Endothelial cell of umbilical vein (primary cell): Measurements from ENCODE around the gene KANSL1L. TPM values are rescaled to one million over a fixed set of nuclear protein-coding genes. Genes with fewer than 3 reads are reported as not detected.

Experiments
- BruUV-seq: library from RNA; stranded (reverse); fragments of 400-500 nt; replicated peaks from 2 replicates; lab custom pipeline; 2021; lab: Mats Ljungman, UMichigan
- CTCF ChIA-PET: fragments of 300-600, 350-600 bp; sonication (Branson Sonifier 250); formaldehyde crosslinking; loops from one replicate; lab custom pipeline; 2021; ENCODE audit warnings: antibody characterized with exemption, inconsistent platforms; lab: Charles Lee
- POLR2A ChIA-PET: fragments of 300-600, 350-600 bp; sonication (Branson Sonifier 250); formaldehyde crosslinking; loops from one replicate; lab custom pipeline; 2021; ENCODE audit warnings: antibody characterized with exemption, inconsistent platforms; lab: Charles Lee
- DNase-seq: peaks from one replicate; pipeline ENCODE4 v3.0.0-alpha.2; 2011; ENCODE audit warnings: low read depth, low spot score
- FAIRE-seq: peaks from 2 replicates; lab custom pipeline; 2011; peaks lifted over from hg19 to GRCh38; lab: Jason Lieb, UNC
- H2AFZ ChIP-seq: 2 replicates; pipeline ENCODE4 v1.6.0; 2012; ENCODE audit warnings: low read depth, low read length, control low read depth, inconsistent platforms
- H3K27ac ChIP-seq: 2 replicates; pipeline ENCODE4 v1.5.1; 2011; ENCODE audit warnings: low read depth, mild to moderate bottlenecking, control low read depth, low read length, moderate library complexity; ENCODE audit not compliant: insufficient read depth
- H3K27me3 ChIP-seq, 2 experiments: 2 replicates each; pipeline versions ENCODE4 v1.6.0 to v1.6.1; 2011; ENCODE audit warnings: low read length in 2 of 2, mixed read lengths in 1 of 2; ENCODE audit not compliant: control insufficient read depth in 2 of 2, insufficient read depth in 2 of 2
- H3K36me3 ChIP-seq, 2 experiments: 2 replicates in 1 of 2; 3 replicates in 1 of 2; pipeline ENCODE4 v1.5.1; 2011; ENCODE audit warnings: low read length in 2 of 2, mild to moderate bottlenecking in 1 of 2, moderate library complexity in 1 of 2; ENCODE audit not compliant: control insufficient read depth in 2 of 2, insufficient read depth in 2 of 2; ENCODE audit errors: extremely low read depth in 1 of 2
- H3K4me1 ChIP-seq: 3 replicates; pipeline ENCODE4 v1.5.1; 2011; ENCODE audit warnings: mild to moderate bottlenecking, low read length; ENCODE audit not compliant: control insufficient read depth, insufficient read depth; ENCODE audit errors: extremely low read depth
- H3K4me2 ChIP-seq: 2 replicates; pipeline ENCODE4 v1.6.1; 2011; ENCODE audit warnings: low read length, control low read depth, mixed read lengths; ENCODE audit not compliant: insufficient read depth
- H3K4me3 ChIP-seq, 3 experiments: fragments of 200-600 bp in 1 of 3; sonication (generic), shearing (Covaris generic) in 1 of 3; replicated peaks in 1 of 3; 2 replicates each; pipeline ENCODE4 v1.5.1; 2011 to 2016; ENCODE audit warnings: control low read depth in 3 of 3, low read length in 3 of 3, mild to moderate bottlenecking in 2 of 3, inconsistent platforms in 1 of 3, low read depth in 1 of 3, moderate library complexity in 1 of 3; ENCODE audit not compliant: insufficient read depth in 1 of 3
- H3K79me2 ChIP-seq: 2 replicates; pipeline ENCODE4 v1.6.0; 2012; ENCODE audit warnings: low read length, inconsistent platforms; ENCODE audit not compliant: control insufficient read depth, insufficient read depth
- H3K9ac ChIP-seq: replicated peaks from 2 replicates; pipeline ENCODE3; 2011; ENCODE audit warnings: low read length, control low read depth; ENCODE audit not compliant: insufficient read depth; ENCODE audit errors: extremely low read depth
- H3K9me1 ChIP-seq: replicated peaks from 3 replicates; pipeline ENCODE4 v1.6.0; 2011; ENCODE audit warnings: mild to moderate bottlenecking, low read length; ENCODE audit not compliant: control insufficient read depth, insufficient read depth; ENCODE audit errors: extremely low read depth
- H3K9me3 ChIP-seq: replicated peaks from 2 replicates; pipeline ENCODE4 v1.5.1; 2012; ENCODE audit warnings: low read length, inconsistent platforms; ENCODE audit not compliant: control insufficient read depth, insufficient read depth
- H4K20me1 ChIP-seq: replicated peaks from 2 replicates; pipeline ENCODE3; 2011; ENCODE audit warnings: mild to moderate bottlenecking, low read length; ENCODE audit not compliant: control insufficient read depth, insufficient read depth; ENCODE audit errors: extremely low read depth
- EZH2 ChIP-seq: IDR thresholded peaks from 2 replicates; pipeline ENCODE4 v1.6.1; 2012; ENCODE audit warnings: borderline replicate concordance, low read depth, mild to moderate bottlenecking, moderate library complexity, low read length, inconsistent platforms; ENCODE audit not compliant: severe bottlenecking
- GATA2 ChIP-seq: IDR thresholded peaks from 2 replicates; pipeline ENCODE4 v1.7.0; 2011; ENCODE audit warnings: low read depth, mild to moderate bottlenecking, moderate library complexity, mixed read lengths, low read length; ENCODE audit not compliant: insufficient read length, insufficient read depth
- MAX ChIP-seq: IDR thresholded peaks from 2 replicates; pipeline ENCODE4 v1.6.1; 2011; ENCODE audit not compliant: insufficient read depth, insufficient read length
- POLR2A ChIP-seq: IDR thresholded peaks from 2 replicates; pipeline ENCODE4 v1.6.1; 2012; ENCODE audit warnings: low read depth, mild to moderate bottlenecking, control low read depth, low read length
- dilution Hi-C: fragments of 300-500 bp; cut with MboI; formaldehyde crosslinking; loops from one replicate; pipeline ENCODE4 v1.15.0; 2019; ENCODE audit warnings: low sequenced_read_pairs; ENCODE audit not compliant: extremely low pct_ligation_motif_present
- intact Hi-C: fragments of 100-400 bp; cut with micrococcal nuclease; formaldehyde crosslinking; loops from one replicate; pipeline ENCODE4 v1.10.0; 2022
- polyA plus RNA-seq, 4 experiments: library from polyadenylated mRNA; depleted of rRNA in 3 of 4; stranded (reverse) in 3 of 4; unstranded in 1 of 4; fragments of >200 nt; gene quantifications; 2 replicates each; pipeline versions ENCODE4 v1.2.1 to v1.2.3, GENCODE V29; 2011 to 2012; ENCODE audit warnings: missing spikeins in 1 of 4
- total RNA-seq: library from RNA; stranded (reverse); gene quantifications from 2 replicates; pipeline ENCODE4 v1.2.3, GENCODE V29; 2021

KANSL1L gene
- total and polyA plus RNA-seq, 2 donors (not counting 3 experiments of a cell fraction or from before 2014, with no cell fraction given): 4.3 to 14.0 TPM

GRCh38 chr2:210035679-210036078 is 135.5 kb downstream of the KANSL1L start:
- H3K27ac ChIP-seq: no peak overlapping the region
- no peaks in the 10 kb centered on the region for H3K36me3 ChIP-seq
- H3K4me3 ChIP-seq: no peak overlapping the region
- no peak for TF ChIP-seq GATA2
- TF ChIP-seq MAX: no peak
- TF ChIP-seq EZH2: no peak
- ChIA-PET POLR2A (no interaction called here), CTCF (no interaction called here)
- no peak for DNase-seq
- BruUV-seq: no TSS peak
- no peaks in the 10 kb centered on the region for H3K9me1 ChIP-seq
- intact Hi-C loops (no loop called here), dilution Hi-C loops (no loop called here)
- no peak overlapping the region for H3K9ac ChIP-seq
- H3K4me2 ChIP-seq: no peak overlapping the region
- H4K20me1 ChIP-seq: no peaks in the 10 kb centered on the region
- no peak for FAIRE-seq
- no peaks in the 10 kb centered on the region for H3K79me2 ChIP-seq
- H3K9me3 ChIP-seq: no peaks in the 10 kb centered on the region
- no peaks in the 10 kb centered on the region for H3K27me3 ChIP-seq
- no peak overlapping the region for H2AFZ ChIP-seq
- H3K4me1 ChIP-seq: no peaks in the 10 kb centered on the region

- no peaks in the 10 kb centered on the region for H3K9me1 ChIP-seq
- dilution Hi-C loops (no loop called here), intact Hi-C loops (no loop called here)
- DNase-seq (no peak), FAIRE-seq (no peak)
- ChIA-PET CTCF (interaction anchor here (1.0 kb wide), 1 partner anchor 10 kb away, joined by 3 read pairs; no protein-coding TSS in a partner anchor), POLR2A (no interaction called here)
- TF ChIP-seq POLR2A: no peak
- no peak overlapping the region for H3K4me3 ChIP-seq
- H3K27me3 ChIP-seq: no peaks in the 10 kb centered on the region
- H3K9ac ChIP-seq: no peak overlapping the region
- H3K4me1 ChIP-seq: no peaks in the 10 kb centered on the region
- BruUV-seq: no TSS peak
- H3K36me3 ChIP-seq: no peaks in the 10 kb centered on the region
- no peak overlapping the region for H2AFZ ChIP-seq
- no peaks in the 10 kb centered on the region for H3K79me2 ChIP-seq
- no peaks in the 10 kb centered on the region for H3K9me3 ChIP-seq
- no peaks in the 10 kb centered on the region for H4K20me1 ChIP-seq
- H3K4me2 ChIP-seq: no peak overlapping the region
- no peak overlapping the region for H3K27ac ChIP-seq
These were observed 137.0 kb downstream of the KANSL1L start for GRCh38 chr2:210034087-210034683.
